Chondrocyte (in vitro differentiated cells): ENCODE data around the gene RNF207. TPM values are rescaled to one million over a fixed set of nuclear protein-coding genes. Genes with fewer than 3 reads are reported as not detected.

Source experiments
- DNase-seq: peaks from one replicate; pipeline ENCODE4 v3.0.0; 2021; ENCODE audit warnings: mixed read lengths, low spot score
- H3K27ac Mint-ChIP-seq: one replicate; pipeline ENCODE4 v1.8.0; 2021; ENCODE audit warnings: mild to moderate bottlenecking, moderate library complexity, mixed read lengths; ENCODE audit not compliant: unreplicated experiment
- H3K27me3 Mint-ChIP-seq: 2 replicates; pipeline ENCODE4 v1.8.0; 2021; ENCODE audit warnings: low read depth, mixed read lengths
- H3K36me3 Mint-ChIP-seq: 2 replicates; pipeline ENCODE4 v1.8.0; 2021; ENCODE audit warnings: low read depth, mixed read lengths
- H3K4me1 Mint-ChIP-seq: 2 replicates; pipeline ENCODE4 v1.8.0; 2021; ENCODE audit warnings: low read depth, mild to moderate bottlenecking, mixed read lengths
- H3K4me3 Mint-ChIP-seq: one replicate; pipeline ENCODE4 v1.8.0; 2021; ENCODE audit warnings: mild to moderate bottlenecking, moderate library complexity, mixed read lengths; ENCODE audit not compliant: unreplicated experiment
- H3K9me3 Mint-ChIP-seq: 2 replicates; pipeline ENCODE4 v1.8.0; 2021; ENCODE audit warnings: low read depth, mixed read lengths
- total RNA-seq: library from RNA; stranded (reverse); gene quantifications from 3 replicates; pipeline ENCODE4 v1.2.1, GENCODE V29; 2021
- TF ChIP-seq, protein P1 (sequence below): fragments of 200-600 bp; sonication (generic); IDR thresholded peaks from 2 replicates; pipeline ENCODE4 v1.5.0; 2021; ENCODE audit warnings: antibody characterized with exemption, mild to moderate bottlenecking, moderate library complexity

The RNF207 gene
- total RNA-seq, 1 donor from 2014 or later, result 19.9 TPM

DNA sequence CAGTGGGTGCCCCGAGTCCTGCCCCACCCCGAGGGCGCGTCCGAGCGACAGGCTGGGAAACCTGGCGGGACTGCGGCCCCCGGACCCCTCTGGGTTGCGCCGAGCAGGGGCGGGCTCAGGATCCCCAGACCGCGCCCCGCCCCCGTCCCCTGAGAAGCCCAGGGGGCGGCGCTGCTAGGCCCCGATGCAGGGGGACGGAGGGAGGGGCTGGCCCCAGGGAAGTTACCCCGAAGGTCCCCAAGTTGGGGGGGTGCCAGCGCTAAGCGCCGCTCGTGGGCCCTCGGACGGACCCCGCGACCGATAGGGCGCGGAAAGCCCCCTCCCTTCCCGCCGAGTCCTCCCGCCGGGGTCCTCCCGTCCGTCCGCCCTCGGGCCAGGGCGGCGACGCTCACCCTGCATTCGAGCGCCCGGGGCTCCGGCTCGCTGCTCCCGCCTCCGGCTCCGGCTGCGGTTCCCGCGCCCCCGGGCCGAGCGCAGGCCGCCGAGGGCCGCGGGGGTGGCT lies 54.6 kb downstream of the RNF207 start:
- H3K36me3 Mint-ChIP-seq, result no peaks in the 10 kb centered on the region
- no peaks in the 10 kb centered on the region for H3K9me3 Mint-ChIP-seq
- DNase-seq, result no peak
- H3K4me3 Mint-ChIP-seq, result peak overlapping the region; percentile 42
- H3K27ac Mint-ChIP-seq, result no peak overlapping the region
- H3K4me1 Mint-ChIP-seq, result peaks cover 6% of the 10 kb centered on the region
- TF ChIP-seq, protein P1, sequence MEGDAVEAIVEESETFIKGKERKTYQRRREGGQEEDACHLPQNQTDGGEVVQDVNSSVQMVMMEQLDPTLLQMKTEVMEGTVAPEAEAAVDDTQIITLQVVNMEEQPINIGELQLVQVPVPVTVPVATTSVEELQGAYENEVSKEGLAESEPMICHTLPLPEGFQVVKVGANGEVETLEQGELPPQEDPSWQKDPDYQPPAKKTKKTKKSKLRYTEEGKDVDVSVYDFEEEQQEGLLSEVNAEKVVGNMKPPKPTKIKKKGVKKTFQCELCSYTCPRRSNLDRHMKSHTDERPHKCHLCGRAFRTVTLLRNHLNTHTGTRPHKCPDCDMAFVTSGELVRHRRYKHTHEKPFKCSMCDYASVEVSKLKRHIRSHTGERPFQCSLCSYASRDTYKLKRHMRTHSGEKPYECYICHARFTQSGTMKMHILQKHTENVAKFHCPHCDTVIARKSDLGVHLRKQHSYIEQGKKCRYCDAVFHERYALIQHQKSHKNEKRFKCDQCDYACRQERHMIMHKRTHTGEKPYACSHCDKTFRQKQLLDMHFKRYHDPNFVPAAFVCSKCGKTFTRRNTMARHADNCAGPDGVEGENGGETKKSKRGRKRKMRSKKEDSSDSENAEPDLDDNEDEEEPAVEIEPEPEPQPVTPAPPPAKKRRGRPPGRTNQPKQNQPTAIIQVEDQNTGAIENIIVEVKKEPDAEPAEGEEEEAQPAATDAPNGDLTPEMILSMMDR, result no peak
- no peaks in the 10 kb centered on the region for H3K27me3 Mint-ChIP-seq

DNA sequence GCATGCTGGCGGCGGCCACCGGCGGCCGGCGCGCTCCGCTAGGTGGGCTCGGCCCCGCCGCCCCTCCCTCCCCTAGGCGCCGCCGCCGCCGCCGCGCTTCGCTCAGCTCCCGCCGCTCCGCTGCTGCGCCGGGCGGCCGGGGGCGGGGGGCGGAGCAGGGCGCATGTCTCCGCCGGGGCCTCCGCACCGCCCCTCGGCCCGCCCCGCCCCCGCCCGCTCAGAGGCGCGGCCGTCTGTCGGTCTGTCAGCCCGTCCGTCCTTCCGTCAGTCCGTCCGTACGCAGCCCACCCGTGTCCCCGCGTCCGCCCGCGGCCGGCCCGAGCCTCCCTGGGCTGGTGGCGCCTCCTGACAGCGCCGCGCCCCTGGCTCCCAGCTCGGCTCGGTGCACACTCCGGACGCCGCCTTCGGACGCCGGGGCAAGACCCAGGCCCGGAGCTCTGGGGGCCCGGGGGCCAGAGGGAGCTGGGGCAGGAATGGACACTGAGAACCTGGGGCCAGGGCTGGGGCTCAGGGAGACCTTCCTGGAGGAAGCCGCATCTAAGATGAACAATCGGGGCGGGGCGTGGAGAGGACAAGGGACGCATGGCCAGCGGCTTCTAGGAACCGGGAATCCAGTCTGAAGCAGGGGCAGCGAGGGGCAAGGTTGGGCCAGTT lies 55.2 kb downstream of the RNF207 start, which contains the start of gene GPR153:
TSS of gene GPR153 (minus strand) at position 138 of the 654 bp plus-strand sequence. CDS start 6,193 bp downstream, outside the sequence.
- no peak for DNase-seq
- Mint-ChIP-seq H3K27ac (no peak within 1 kb of the TSS), H3K9me3 (no peaks in the 10 kb centered on the region), H3K36me3 (peaks cover 1% of the 10 kb centered on the region), H3K4me3 (peak within 1 kb of the TSS; percentile 59), H3K27me3 (no peaks in the 10 kb centered on the region), H3K4me1 (peaks cover 6% of the 10 kb centered on the region)
- TF ChIP-seq, protein P1, result no peak

DNA sequence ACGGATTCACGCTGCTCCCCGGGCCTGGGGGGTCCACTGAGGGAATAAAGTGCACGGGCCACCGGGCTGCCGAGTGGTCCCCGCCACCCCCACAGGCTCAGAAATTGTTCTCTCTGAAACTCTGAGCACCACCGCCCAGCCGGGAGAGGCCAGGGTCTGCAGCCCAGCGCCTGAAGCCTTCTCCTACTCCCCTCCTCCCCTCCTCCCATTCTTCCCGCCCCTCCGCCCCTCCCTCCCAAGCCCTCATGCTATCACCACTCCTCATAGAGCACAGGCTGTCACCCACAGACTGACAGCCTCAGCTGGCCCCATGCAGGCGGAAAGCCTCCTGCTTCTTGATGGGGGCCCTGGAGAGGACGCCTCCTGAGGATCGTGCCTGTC lies 55.7 kb downstream of the RNF207 start:
- Mint-ChIP-seq H3K36me3 (peaks cover 2% of the 10 kb centered on the region), H3K9me3 (no peaks in the 10 kb centered on the region), H3K4me3 (peak overlapping the region; percentile 59), H3K27ac (no peak overlapping the region), H3K4me1 (peaks cover 6% of the 10 kb centered on the region), H3K27me3 (no peaks in the 10 kb centered on the region)
- TF ChIP-seq, protein P1, result no peak
- no peak for DNase-seq

DNA sequence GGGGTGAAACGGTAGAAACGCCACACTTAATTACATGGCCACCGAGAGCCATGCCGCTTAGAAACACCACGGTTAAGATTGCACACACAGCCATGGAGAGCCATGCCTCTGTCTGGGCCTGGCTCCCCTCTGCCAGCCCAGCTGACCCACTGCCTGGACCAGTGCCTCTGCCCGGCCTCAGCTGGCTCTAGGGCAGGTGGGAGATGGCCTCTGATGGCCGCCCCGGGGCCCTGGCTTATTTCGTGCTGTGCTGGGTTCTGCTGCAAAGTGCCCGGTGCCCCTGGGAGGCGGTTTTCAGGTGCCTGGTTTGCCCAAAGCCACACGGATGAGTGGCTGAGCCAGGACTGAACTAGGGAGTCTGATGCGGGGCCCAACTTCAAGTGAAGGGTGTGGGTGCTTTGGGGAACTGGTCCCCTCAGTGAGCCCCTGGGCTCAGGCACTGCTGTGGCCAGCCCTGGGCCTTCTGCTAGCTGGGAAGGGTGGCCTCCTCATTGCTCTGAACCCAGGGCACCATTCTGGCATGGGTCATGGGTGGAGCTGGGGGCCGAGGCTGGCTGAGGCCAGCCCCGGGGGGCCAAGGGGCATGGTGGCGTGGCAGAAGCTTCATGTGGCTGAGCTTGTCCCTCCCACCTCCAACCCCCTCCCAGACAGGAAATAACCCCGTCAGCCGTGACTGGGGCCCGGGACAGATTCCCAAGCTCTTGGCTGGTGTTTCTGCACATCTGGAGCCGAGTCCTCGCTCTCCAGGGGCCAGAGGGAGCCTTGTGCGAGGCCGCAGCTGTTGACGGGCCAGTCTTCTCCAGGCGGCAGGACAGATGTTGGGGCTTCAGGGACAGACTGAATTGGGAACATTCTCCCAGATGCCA lies 56.9 kb downstream of the RNF207 start:
- Mint-ChIP-seq H3K4me1 (peaks cover 6% of the 10 kb centered on the region), H3K4me3 (no peak overlapping the region), H3K9me3 (no peaks in the 10 kb centered on the region), H3K27me3 (no peaks in the 10 kb centered on the region), H3K27ac (no peak overlapping the region), H3K36me3 (peaks cover 2% of the 10 kb centered on the region)
- no peak for DNase-seq
- TF ChIP-seq, protein P1, result no peak

DNA sequence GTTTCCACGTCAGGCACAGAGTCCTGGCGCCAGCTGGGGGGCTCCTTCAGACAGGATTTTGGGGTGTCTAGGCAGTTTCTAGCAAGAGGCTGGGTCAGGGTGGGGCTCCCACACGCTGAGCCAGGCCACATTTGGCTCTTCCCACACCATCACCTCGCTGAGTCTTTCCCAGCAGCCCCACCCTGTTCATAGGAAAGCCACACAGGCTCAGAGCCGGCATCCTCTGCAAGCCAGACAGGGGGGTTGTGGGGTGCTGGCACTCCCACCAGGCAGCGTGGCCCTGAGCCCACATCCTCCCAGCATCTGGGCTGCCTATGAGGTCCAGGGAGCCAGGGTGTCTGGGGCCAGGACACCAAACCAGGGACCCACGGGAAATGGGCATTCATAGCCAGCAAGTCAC lies 57.8 kb downstream of the RNF207 start:
- peaks cover 2% of the 10 kb centered on the region for H3K36me3 Mint-ChIP-seq
- no peak overlapping the region for H3K4me3 Mint-ChIP-seq
- H3K4me1 Mint-ChIP-seq, result peaks cover 6% of the 10 kb centered on the region
- no peak overlapping the region for H3K27ac Mint-ChIP-seq
- H3K9me3 Mint-ChIP-seq, result no peaks in the 10 kb centered on the region
- H3K27me3 Mint-ChIP-seq, result no peaks in the 10 kb centered on the region
- TF ChIP-seq, protein P1, result no peak
- no peak for DNase-seq
